GM12872 (cell line): ENCODE data around the gene RNF43.

Experiments
- TF ChIP-seq, protein P1 (sequence below): IDR thresholded peaks from 3 replicates; pipeline ENCODE4 v1.5.1; 2011; ENCODE audit warnings: low read depth, mild to moderate bottlenecking, low read length, moderate library complexity; ENCODE audit not compliant: insufficient read depth

Gene RNF43

DNA sequence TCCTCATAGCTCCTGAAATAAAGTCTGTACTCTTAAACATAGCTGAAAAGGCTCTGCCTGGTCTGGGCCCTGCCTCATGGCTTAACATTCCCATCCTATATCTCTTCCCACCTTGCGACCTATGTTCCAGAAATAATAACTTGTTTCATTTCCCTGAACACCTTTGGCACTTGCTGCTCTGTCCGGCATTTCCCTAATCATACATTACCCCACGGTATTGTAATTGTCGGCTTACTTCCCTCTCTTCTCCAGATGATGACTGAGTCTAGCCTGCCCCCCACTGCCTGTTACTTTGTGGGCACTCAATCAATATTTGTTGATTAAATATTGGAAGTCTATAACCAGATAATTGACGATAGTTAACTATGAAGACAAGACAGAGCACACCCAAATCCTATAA is 42.1 kb downstream of the RNF43 start:
- TF ChIP-seq, protein P1, sequence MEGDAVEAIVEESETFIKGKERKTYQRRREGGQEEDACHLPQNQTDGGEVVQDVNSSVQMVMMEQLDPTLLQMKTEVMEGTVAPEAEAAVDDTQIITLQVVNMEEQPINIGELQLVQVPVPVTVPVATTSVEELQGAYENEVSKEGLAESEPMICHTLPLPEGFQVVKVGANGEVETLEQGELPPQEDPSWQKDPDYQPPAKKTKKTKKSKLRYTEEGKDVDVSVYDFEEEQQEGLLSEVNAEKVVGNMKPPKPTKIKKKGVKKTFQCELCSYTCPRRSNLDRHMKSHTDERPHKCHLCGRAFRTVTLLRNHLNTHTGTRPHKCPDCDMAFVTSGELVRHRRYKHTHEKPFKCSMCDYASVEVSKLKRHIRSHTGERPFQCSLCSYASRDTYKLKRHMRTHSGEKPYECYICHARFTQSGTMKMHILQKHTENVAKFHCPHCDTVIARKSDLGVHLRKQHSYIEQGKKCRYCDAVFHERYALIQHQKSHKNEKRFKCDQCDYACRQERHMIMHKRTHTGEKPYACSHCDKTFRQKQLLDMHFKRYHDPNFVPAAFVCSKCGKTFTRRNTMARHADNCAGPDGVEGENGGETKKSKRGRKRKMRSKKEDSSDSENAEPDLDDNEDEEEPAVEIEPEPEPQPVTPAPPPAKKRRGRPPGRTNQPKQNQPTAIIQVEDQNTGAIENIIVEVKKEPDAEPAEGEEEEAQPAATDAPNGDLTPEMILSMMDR: no peak

DNA sequence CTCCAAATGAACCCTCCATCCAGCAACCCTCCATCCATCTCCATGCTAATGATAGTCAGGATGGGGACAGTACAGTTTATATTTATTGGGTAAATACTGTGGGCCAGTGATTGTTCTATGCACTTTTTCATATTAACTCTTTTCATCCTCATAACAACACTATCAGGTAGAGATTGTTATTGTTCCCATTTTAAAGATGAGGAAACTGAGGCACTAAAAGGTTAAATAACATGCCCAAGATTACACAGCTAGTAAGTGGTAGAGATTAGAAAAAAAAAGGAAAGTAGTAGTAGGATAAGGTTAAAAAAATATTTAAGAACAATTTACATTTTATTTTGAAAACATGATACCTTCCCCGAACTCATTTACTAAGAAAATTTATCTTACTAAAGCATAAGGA is 43.4 kb downstream of the RNF43 start:
- TF ChIP-seq, protein P1: no peak

DNA sequence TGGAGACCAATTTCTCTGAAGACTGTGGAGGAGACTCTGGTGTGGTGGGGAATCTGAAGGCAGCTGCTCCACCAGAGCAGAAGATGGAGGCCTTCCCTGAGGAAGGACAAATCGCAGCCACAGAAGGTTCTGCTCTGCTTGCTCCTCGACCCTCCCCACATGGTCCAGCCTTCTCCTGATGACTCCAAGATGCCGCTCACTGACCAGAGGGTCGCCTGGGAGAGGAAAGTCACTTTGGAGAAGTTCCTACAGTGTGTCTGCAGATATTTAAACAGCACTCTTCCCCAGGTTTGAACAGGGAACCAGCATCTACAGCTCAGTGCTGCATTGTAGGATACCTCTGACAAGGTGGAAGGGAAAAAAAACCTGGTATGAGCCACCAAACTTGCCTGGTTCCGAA is 44.3 kb downstream of the RNF43 start:
- TF ChIP-seq, protein P1: no peak

DNA sequence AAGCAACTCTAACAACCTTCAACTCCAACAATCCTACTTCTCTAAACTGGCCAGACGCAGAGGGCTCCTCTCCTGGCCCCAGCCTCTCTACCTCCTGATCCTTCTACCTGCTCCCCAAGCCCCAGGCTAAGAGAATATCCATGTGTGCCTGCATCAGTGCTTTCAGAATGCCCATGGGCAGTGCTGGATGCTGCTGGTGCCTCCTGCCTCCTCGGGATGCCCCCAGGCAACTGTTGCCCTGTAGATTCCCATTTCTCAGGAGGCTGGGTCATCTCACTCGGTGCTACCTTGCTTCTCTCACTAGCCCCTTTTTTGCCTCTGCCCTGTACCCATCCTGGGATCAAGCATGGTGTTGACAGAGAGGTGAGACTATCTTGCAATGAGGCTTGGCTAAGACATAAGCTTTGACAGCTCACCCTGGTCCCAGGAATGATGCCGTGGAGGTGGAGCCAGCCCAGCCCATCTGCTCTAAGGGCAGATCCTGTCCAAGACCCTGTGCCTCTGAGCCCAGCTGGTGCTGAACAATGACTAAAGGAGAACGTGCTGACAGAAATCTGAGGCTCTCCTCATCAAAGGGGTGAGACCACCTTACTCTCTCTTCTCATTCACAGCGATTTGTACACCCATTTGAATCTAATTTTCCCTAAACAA is 45.9 kb downstream of the RNF43 start:
- TF ChIP-seq, protein P1: no peak

DNA sequence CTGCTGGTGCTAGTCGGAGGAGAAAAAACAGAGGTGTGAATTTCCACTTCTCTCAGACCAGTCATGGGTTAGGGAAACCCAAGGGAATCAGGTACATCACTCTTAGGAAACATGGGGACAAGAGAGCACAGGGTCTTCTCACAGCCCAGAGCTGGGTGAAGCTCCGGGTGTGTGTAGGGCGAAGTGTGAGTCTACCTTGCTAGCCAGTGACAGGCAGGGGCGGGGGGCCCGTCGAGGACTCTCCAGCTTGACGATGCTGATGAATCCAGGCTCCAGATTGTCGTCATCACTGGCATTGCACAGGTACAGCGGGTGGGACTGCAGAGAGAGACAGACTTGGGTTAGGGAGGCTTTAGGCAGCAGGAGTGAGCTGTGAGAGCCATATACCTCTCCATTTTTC is 46.6 kb downstream of the RNF43 start:
- TF ChIP-seq, protein P1: no peak

DNA sequence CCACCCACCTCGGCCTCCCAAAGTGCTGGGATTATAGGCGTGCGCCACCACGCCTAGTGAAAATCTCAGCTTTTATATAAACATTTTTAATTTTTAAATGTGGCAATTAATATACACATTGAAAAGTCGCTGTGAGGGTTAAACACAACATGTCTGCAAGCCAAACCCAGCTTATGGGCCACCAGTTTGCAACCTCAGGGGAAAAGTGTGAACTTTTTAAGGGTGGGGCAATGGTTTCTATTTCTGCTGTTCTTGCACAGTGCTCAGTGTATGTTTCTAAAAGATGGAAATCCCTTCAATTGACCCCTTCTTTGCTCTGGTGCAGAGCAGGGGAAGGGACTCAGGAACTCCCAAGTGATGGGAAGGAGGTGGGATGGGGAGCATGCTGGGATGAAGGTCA is 47.0 kb downstream of the RNF43 start:
- TF ChIP-seq, protein P1: no peak

DNA sequence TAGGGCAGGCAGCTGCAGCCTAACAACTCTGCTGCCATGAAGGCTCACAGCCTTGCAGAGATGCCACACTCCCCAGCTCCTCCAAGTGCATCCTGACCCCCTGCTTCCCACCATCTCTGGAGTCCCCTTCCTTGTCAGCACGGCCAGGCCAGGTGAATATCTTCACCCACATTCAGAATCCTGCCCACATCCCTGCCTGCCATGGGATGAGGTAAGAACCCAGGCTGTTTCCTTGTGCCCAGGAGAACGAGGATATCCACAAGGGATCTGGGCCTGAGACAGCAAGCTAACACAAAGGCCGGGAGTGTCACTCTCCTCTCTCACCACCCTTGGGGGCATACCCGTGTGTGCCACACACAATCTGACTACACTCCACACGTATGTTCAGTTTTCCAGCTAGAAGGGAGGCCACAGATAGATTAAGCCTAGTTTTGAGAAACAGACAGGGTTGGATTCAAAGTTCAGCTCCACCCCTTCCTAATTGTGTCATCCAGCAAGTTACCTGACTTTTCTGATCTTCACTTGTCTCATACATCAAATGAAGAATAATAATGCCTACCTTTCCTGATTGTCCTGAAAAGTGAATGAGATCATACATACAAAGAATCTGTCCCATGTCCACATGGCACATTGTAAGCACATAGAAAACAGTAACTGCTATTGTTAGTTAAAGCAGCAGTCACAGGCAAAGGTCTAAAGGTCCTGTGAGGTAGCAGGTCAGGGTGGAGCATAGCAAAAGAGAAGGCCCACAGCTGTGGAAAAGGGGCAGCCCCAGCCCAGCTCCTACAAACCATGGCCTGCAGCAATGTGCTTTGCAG is 47.9 kb downstream of the RNF43 start:
- TF ChIP-seq, protein P1: no peak
